H9 (cell line): Measurements from ENCODE around the gene GNPTAB. TPM values are rescaled to one million over a fixed set of nuclear protein-coding genes. Genes with fewer than 3 reads are reported as not detected.

Source experiments
- DNase-seq: peaks from one replicate; pipeline ENCODE4 v3.0.0-alpha.2; 2017
- H2AFZ ChIP-seq: one replicate; pipeline ENCODE4 v1.6.1; 2013; ENCODE audit warnings: mild to moderate bottlenecking, low read length, control low read depth, moderate library complexity
- H2AK5ac ChIP-seq: 2 replicates; pipeline ENCODE4 v1.6.1; 2013; ENCODE audit warnings: low read length, control low read depth, mixed read lengths; ENCODE audit not compliant: insufficient read length
- H2BK120ac ChIP-seq: one replicate; pipeline ENCODE4 v1.6.1; 2013; ENCODE audit warnings: low read depth, mild to moderate bottlenecking, low read length, control low read depth, inconsistent platforms; ENCODE audit not compliant: poor library complexity, severe bottlenecking
- H2BK12ac ChIP-seq: 2 replicates; pipeline ENCODE4 v1.6.1; 2013; ENCODE audit warnings: low read length, control low read depth, mixed read lengths, low read depth; ENCODE audit not compliant: insufficient read length
- H2BK15ac ChIP-seq: 2 replicates; pipeline ENCODE4 v1.6.1; 2013; ENCODE audit warnings: low read depth, low read length, control low read depth
- H2BK20ac ChIP-seq: one replicate; pipeline ENCODE4 v1.6.1; 2013; ENCODE audit warnings: low read depth, mild to moderate bottlenecking, low read length, control low read depth, inconsistent platforms; ENCODE audit not compliant: poor library complexity, severe bottlenecking
- H2BK5ac ChIP-seq: 2 replicates; pipeline ENCODE4 v1.6.1; 2013; ENCODE audit warnings: low read length, control low read depth, mixed read lengths; ENCODE audit not compliant: insufficient read length
- H3K14ac ChIP-seq: 2 replicates; pipeline ENCODE4 v1.6.1; 2013; ENCODE audit warnings: low read length, control low read depth; ENCODE audit not compliant: insufficient read depth
- H3K18ac ChIP-seq: 2 replicates; pipeline ENCODE4 v1.6.1; 2013; ENCODE audit warnings: low read depth, mild to moderate bottlenecking, mixed read lengths, low read length, control low read depth; ENCODE audit not compliant: insufficient read length
- H3K23ac ChIP-seq: 2 replicates; pipeline ENCODE4 v1.6.1; 2013; ENCODE audit warnings: low read length, control low read depth, mixed read lengths, low read depth; ENCODE audit not compliant: insufficient read length
- H3K23me2 ChIP-seq: 2 replicates; pipeline ENCODE4 v1.6.1; 2013; ENCODE audit warnings: low read depth, mild to moderate bottlenecking, mixed read lengths, low read length, control low read depth; ENCODE audit not compliant: insufficient read length, poor library complexity, severe bottlenecking
- H3K27ac ChIP-seq: 2 replicates; pipeline ENCODE4 v1.5.1; 2013; ENCODE audit warnings: low read length, control low read depth, mixed read lengths, low read depth; ENCODE audit not compliant: insufficient read length
- H3K27me3 ChIP-seq: 2 replicates; pipeline ENCODE4 v1.6.1; 2013; ENCODE audit warnings: low read length, control low read depth, inconsistent platforms; ENCODE audit not compliant: insufficient read depth
- H3K4ac ChIP-seq: 2 replicates; pipeline ENCODE4 v1.6.1; 2013; ENCODE audit warnings: low read depth, mild to moderate bottlenecking, control low read depth, inconsistent platforms, low read length, moderate library complexity
- H3K4me1 ChIP-seq: 2 replicates; pipeline ENCODE4 v1.6.1; 2013; ENCODE audit warnings: low read length, control low read depth, inconsistent platforms; ENCODE audit not compliant: insufficient read depth
- H3K4me2 ChIP-seq: 2 replicates; pipeline ENCODE4 v1.6.1; 2013; ENCODE audit warnings: low read length, control low read depth, mixed read lengths; ENCODE audit not compliant: insufficient read length, insufficient read depth
- H3K56ac ChIP-seq: 2 replicates; pipeline ENCODE4 v1.6.1; 2013; ENCODE audit warnings: low read depth, mild to moderate bottlenecking, mixed read lengths, low read length, control low read depth; ENCODE audit not compliant: insufficient read length
- H3K79me1 ChIP-seq: 2 replicates; pipeline ENCODE4 v1.6.1; 2013; ENCODE audit warnings: low read depth, mild to moderate bottlenecking, moderate library complexity, low read length, control low read depth, inconsistent platforms; ENCODE audit not compliant: insufficient read depth, poor library complexity, severe bottlenecking
- H3K79me2 ChIP-seq: 2 replicates; pipeline ENCODE4 v1.6.1; 2013; ENCODE audit warnings: low read length, control low read depth, inconsistent platforms; ENCODE audit not compliant: insufficient read depth
- H3K9ac ChIP-seq: 2 replicates; pipeline ENCODE4 v1.6.1; 2013; ENCODE audit warnings: low read length, control low read depth, mixed read lengths; ENCODE audit not compliant: insufficient read length; ENCODE audit errors: extremely low read depth
- H3K9me3 ChIP-seq: one replicate; pipeline ENCODE4 v1.6.1; 2013; ENCODE audit warnings: low read depth, low read length, inconsistent platforms; ENCODE audit not compliant: control insufficient read depth
- H3T11ph ChIP-seq: one replicate; pipeline ENCODE4 v1.6.1; 2013; ENCODE audit warnings: mild to moderate bottlenecking, low read length, control low read depth, inconsistent platforms
- H4K20me1 ChIP-seq: one replicate; pipeline ENCODE4 v1.6.1; 2013; ENCODE audit not compliant: control insufficient read depth, insufficient read length, insufficient read depth
- H4K5ac ChIP-seq: 2 replicates; pipeline ENCODE4 v1.6.1; 2013; ENCODE audit warnings: low read depth, mild to moderate bottlenecking, mixed read lengths, low read length, control low read depth; ENCODE audit not compliant: insufficient read length
- H4K8ac ChIP-seq: replicated peaks from 2 replicates; pipeline ENCODE4 v1.6.1; 2013; ENCODE audit warnings: low read length, control low read depth, mixed read lengths, low read depth; ENCODE audit not compliant: insufficient read length
- H4K91ac ChIP-seq: 2 replicates; pipeline ENCODE4 v1.6.1; 2013; ENCODE audit warnings: low read depth, mild to moderate bottlenecking, moderate library complexity, mixed read lengths, low read length, control low read depth; ENCODE audit not compliant: insufficient read length
- H3K27ac Mint-ChIP-seq, 3 experiments: 2 replicates in 2 of 3; 3 replicates in 1 of 3; pipeline ENCODE4 v1.8.0; 2020 to 2021; ENCODE audit warnings: mixed read lengths in 3 of 3, mild to moderate bottlenecking in 1 of 3, moderate library complexity in 1 of 3
- H3K27me3 Mint-ChIP-seq: 2 replicates; pipeline ENCODE4 v1.8.0; 2021; ENCODE audit warnings: low read depth, mild to moderate bottlenecking, moderate library complexity, mixed read lengths
- H3K36me3 Mint-ChIP-seq, 3 experiments: 2 replicates in 2 of 3; 3 replicates in 1 of 3; pipeline ENCODE4 v1.8.0; 2020 to 2021; ENCODE audit warnings: low read depth in 3 of 3, mixed read lengths in 3 of 3; ENCODE audit not compliant: insufficient read depth in 1 of 3
- H3K4me1 Mint-ChIP-seq, 2 experiments: 2 replicates each; pipeline ENCODE4 v1.8.0; 2020; ENCODE audit warnings: mixed read lengths in 2 of 2
- H3K4me3 Mint-ChIP-seq, 2 experiments: 2 replicates in 1 of 2; 3 replicates in 1 of 2; pipeline ENCODE4 v1.8.0; 2020 to 2021; ENCODE audit warnings: mild to moderate bottlenecking in 2 of 2, mixed read lengths in 2 of 2, moderate library complexity in 1 of 2
- H3K9me3 Mint-ChIP-seq, 2 experiments: 2 replicates in 1 of 2; 3 replicates in 1 of 2; pipeline ENCODE4 v1.8.0; 2020; ENCODE audit warnings: mild to moderate bottlenecking in 2 of 2, mixed read lengths in 2 of 2, moderate library complexity in 1 of 2
- CTCF ChIP-seq: fragments of 200-600 bp; sonication (generic); conservative IDR thresholded peaks from 3 replicates; pipeline ENCODE4 v1.8.0; 2021; ENCODE audit warnings: antibody characterized with exemption, mild to moderate bottlenecking
- WGBS: extraction: QIAGEN DNeasy Blood & Tissue Kit; methylation state at CpG from one replicate; pipeline ENCODE4 v1.1.7; 2013; ENCODE audit warnings: missing lambda C conversion rate, low lambda C conversion rate, mixed read lengths; ENCODE audit not compliant: insufficient read length; ENCODE audit errors: extremely low coverage; 5-methylcytosine and 5-hydroxymethylcytosine counted together
- total RNA-seq: library from RNA; stranded (reverse); gene quantifications from 2 replicates; pipeline ENCODE4 v1.2.1, GENCODE V29; 2021

GNPTAB gene
- total RNA-seq, 1 experiment from 2014 or later, result 44.3 TPM

- Histone ChIP-seq H3K56ac (no peak overlapping the region), H3K4me1 (no peaks in the 10 kb centered on the region), H4K8ac (no peak overlapping the region), H3K9ac (no peak overlapping the region), H2AK5ac (no peak overlapping the region), H3K27me3 (no peaks in the 10 kb centered on the region), H3K4me2 (no peak overlapping the region), H3K79me1 (no peaks in the 10 kb centered on the region), H2AFZ (no peak overlapping the region), H2BK20ac (no peak overlapping the region), H2BK15ac (no peak overlapping the region), H2BK12ac (no peak overlapping the region), H3K23me2 (no peaks in the 10 kb centered on the region), H3T11ph (no peak overlapping the region), H3K9me3 (no peaks in the 10 kb centered on the region), H3K14ac (no peak overlapping the region), H4K91ac (no peak overlapping the region), H3K18ac (no peak overlapping the region), H4K20me1 (no peaks in the 10 kb centered on the region), H3K4ac (no peak overlapping the region), H3K23ac (no peak overlapping the region), H3K79me2 (no peaks in the 10 kb centered on the region), H2BK120ac (no peak overlapping the region), H4K5ac (no peak overlapping the region), H3K27ac (no peak overlapping the region), H2BK5ac (no peak overlapping the region)
- Mint-ChIP-seq H3K4me3 (no peak overlapping the region), H3K4me1 (peaks cover 0 to 7% of the 10 kb centered on the region in 2 experiments; a peak in 1 of 4 replicates), H3K27me3 (no peaks in the 10 kb centered on the region), H3K36me3 (peaks cover 3 to 38% (median 28%) of the 10 kb centered on the region in 3 experiments; a peak in 6 of 7 replicates), H3K9me3 (no peaks in the 10 kb centered on the region), H3K27ac (no peak overlapping the region)
- DNase-seq, result no peak
- no CpG with 5 or more reads among the region's 3 CpGs for WGBS
- no peak for TF ChIP-seq CTCF
These were observed 48.9 kb downstream of the GNPTAB start for GRCh38 chr12:101781834-101782233.
